22Rv1 (cell line): ENCODE results near the gene ADAM8.

ENCODE experiments used
- H3K27ac ChIP-seq: fragments of 450-650 bp; 2 replicates; pipeline ENCODE4 v1.5.1; 2017
- ZFX ChIP-seq: fragments of 450-650 bp; IDR thresholded peaks from 2 replicates; pipeline ENCODE4 v1.6.1; 2017; ENCODE audit warnings: antibody characterized with exemption, borderline replicate concordance
- TF ChIP-seq, protein P1 (sequence below): fragments of 450-650 bp; IDR thresholded peaks from 2 replicates; pipeline ENCODE4 v1.5.1; 2017; ENCODE audit warnings: mild to moderate bottlenecking

ADAM8 gene

GRCh38 chr10:133248334-133248715 lies 28.3 kb downstream of the ADAM8 start:
- TF ChIP-seq ZFX = no peak
- TF ChIP-seq, protein P1, sequence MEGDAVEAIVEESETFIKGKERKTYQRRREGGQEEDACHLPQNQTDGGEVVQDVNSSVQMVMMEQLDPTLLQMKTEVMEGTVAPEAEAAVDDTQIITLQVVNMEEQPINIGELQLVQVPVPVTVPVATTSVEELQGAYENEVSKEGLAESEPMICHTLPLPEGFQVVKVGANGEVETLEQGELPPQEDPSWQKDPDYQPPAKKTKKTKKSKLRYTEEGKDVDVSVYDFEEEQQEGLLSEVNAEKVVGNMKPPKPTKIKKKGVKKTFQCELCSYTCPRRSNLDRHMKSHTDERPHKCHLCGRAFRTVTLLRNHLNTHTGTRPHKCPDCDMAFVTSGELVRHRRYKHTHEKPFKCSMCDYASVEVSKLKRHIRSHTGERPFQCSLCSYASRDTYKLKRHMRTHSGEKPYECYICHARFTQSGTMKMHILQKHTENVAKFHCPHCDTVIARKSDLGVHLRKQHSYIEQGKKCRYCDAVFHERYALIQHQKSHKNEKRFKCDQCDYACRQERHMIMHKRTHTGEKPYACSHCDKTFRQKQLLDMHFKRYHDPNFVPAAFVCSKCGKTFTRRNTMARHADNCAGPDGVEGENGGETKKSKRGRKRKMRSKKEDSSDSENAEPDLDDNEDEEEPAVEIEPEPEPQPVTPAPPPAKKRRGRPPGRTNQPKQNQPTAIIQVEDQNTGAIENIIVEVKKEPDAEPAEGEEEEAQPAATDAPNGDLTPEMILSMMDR = no peak

DNA sequence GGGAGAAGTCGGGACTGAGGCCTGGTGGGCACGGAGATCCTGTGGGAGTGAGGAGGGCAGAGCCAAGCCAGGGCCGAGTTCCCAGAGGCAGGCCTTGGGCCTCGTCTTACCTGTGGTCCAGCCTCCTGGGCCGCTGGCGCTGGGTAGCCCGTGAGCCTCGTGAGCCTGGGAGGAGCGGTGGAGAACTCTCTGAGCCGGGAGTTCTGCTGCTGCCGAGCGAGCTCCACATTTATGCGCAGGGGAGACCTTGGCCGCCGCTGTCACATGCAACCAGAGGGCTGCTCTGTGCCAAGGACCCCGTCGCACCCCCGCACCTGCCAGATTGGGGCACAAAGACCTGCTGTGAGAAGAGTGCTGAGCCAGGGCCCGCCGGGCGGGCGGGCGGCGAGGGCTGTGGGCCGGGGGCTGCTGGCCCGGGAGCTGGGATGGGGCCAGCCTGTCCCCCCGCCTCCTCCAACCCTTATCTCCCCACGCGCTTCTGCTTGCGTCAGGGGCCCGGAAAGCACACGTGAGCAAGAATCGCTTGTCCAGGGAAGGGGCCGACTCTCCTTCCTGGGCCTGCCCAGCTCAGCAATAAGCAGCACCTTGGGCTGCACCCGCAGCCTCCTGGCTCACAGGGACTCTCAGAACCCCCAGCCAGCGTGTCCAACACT lies 28.9 kb downstream of the ADAM8 start:
- H3K27ac ChIP-seq = no peak overlapping the region
- TF ChIP-seq, protein P1 = no peak
- TF ChIP-seq ZFX = no peak

More at GRCh38 chr10:133248334-133248715, 28.3 kb downstream of the ADAM8 start:
- H3K27ac ChIP-seq = no peak overlapping the region

- no peak overlapping the region for H3K27ac ChIP-seq
- no peak for TF ChIP-seq ZFX
- TF ChIP-seq, protein P1 = no peak
Observed at GRCh38 chr10:133246236-133246626, 30.4 kb downstream of the ADAM8 start.

DNA sequence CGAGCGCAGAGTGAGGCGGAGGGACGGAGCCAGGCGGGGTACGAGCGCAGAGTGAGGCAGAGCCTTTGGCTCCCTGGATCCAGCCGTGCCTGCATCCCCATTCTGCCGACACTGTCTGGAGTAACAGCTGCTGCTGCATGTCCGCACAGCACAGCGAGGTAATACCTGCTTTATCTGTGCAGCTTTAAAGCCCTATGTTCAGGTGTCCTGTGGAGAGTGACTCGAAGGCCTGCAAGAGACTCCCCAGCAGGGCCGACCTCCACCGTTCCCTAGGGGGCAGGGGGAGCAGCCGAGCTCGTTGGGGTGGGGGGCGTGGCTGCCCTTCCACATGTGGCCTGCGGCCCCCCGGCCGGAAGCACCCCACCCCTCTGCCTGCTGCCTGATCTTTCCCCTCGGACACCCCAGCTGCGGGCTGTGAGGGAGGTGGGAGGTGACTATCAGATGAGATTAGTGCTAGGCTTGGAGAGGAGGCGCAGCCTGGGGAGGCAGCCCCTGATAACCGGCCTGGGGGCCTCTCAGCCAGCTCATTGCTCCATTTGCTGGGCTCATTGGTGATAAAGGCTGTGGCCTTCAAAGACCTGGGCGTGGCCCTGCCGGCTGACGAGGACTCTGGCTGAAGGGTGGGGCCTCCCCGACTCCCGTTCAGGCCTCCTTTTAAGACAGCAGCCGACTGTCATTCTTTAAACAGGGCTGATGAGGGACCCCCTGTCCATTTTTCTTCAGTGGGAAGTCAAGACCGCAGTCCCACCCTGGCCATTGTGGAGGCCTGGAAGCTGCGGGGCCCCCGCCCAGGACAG lies 31.0 kb downstream of the ADAM8 start:
- H3K27ac ChIP-seq = no peak overlapping the region
- no peak for TF ChIP-seq ZFX
- TF ChIP-seq, protein P1 = no peak

- TF ChIP-seq ZFX = no peak
- TF ChIP-seq, protein P1 = no peak
- H3K27ac ChIP-seq = no peak overlapping the region
Observed at GRCh38 chr10:133243593-133243992, 33.1 kb downstream of the ADAM8 start.

GRCh38 chr10:133242611-133243356 lies 33.9 kb downstream of the ADAM8 start:
- no peak for TF ChIP-seq ZFX
- TF ChIP-seq, protein P1 = no peak
- H3K27ac ChIP-seq = no peak overlapping the region
